Gastroesophageal sphincter (tissue), 3 donors: Measurements from ENCODE around the gene CALML5.

ENCODE experiments used
- EP300 ChIP-seq: sonication (generic); formaldehyde crosslinking; IDR thresholded peaks from one replicate; pipeline ENCODE4 v1.6.1; 2017; ENCODE audit warnings: antibody characterized with exemption, mild to moderate bottlenecking
- POLR2AphosphoS5 ChIP-seq: sonication (generic); formaldehyde crosslinking; IDR thresholded peaks from one replicate; pipeline ENCODE4 v1.6.1; 2017; ENCODE audit warnings: antibody characterized with exemption
- TF ChIP-seq, protein P1 (sequence below), 4 experiments: fragments of 200-600 bp in 2 of 4; fragments of 450-650 bp in 2 of 4; sonication (generic) in 1 of 4; IDR thresholded peaks; one replicate each; pipeline ENCODE4 v1.5.1; 2017 to 2019; ENCODE audit warnings: antibody characterized with exemption in 4 of 4, mild to moderate bottlenecking in 2 of 4, moderate library complexity in 2 of 4

DNA sequence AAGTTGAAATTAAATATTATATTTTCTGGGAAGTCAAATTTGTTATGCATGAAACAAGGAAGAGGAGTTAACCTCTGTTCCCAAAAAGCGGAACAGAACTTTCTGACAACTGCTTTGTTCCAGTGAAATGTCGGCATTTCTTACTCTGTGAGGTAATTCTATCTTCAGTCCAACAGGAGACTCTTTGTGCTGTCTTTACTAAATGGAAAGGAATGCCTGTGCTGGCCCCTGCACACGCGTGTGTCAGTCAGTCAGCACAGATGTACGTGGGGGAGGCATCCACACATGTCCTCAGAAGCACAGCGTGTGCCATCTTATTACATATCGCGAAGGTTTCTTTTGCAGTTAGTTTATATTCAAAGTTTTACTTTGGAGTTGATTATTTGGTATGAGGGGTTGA lies 49.5 kb downstream of the CALML5 start:
- TF ChIP-seq POLR2AphosphoS5 (peak; percentile 83), EP300 (no peak)
- TF ChIP-seq, protein P1, sequence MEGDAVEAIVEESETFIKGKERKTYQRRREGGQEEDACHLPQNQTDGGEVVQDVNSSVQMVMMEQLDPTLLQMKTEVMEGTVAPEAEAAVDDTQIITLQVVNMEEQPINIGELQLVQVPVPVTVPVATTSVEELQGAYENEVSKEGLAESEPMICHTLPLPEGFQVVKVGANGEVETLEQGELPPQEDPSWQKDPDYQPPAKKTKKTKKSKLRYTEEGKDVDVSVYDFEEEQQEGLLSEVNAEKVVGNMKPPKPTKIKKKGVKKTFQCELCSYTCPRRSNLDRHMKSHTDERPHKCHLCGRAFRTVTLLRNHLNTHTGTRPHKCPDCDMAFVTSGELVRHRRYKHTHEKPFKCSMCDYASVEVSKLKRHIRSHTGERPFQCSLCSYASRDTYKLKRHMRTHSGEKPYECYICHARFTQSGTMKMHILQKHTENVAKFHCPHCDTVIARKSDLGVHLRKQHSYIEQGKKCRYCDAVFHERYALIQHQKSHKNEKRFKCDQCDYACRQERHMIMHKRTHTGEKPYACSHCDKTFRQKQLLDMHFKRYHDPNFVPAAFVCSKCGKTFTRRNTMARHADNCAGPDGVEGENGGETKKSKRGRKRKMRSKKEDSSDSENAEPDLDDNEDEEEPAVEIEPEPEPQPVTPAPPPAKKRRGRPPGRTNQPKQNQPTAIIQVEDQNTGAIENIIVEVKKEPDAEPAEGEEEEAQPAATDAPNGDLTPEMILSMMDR (IDR thresholded peaks at IDR 0.05): peak in 2 of 4 experiments; percentile 52 to 54
